Endothelial cell of umbilical vein (primary cell): Measurements from ENCODE around the gene CAPN1. TPM values are rescaled to one million over a fixed set of nuclear protein-coding genes. Genes with fewer than 3 reads are reported as not detected.

Experiments
- BruUV-seq: library from RNA; stranded (reverse); fragments of 400-500 nt; replicated peaks from 2 replicates; lab custom pipeline; 2021; lab: Mats Ljungman, UMichigan
- CTCF ChIA-PET: fragments of 300-600, 350-600 bp; sonication (Branson Sonifier 250); formaldehyde crosslinking; loops from one replicate; lab custom pipeline; 2021; ENCODE audit warnings: antibody characterized with exemption, inconsistent platforms; lab: Charles Lee
- POLR2A ChIA-PET: fragments of 300-600, 350-600 bp; sonication (Branson Sonifier 250); formaldehyde crosslinking; loops from one replicate; lab custom pipeline; 2021; ENCODE audit warnings: antibody characterized with exemption, inconsistent platforms; lab: Charles Lee
- DNase-seq: peaks from one replicate; pipeline ENCODE4 v3.0.0-alpha.2; 2011; ENCODE audit warnings: low read depth, low spot score
- FAIRE-seq: peaks from 2 replicates; lab custom pipeline; 2011; peaks lifted over from hg19 to GRCh38; lab: Jason Lieb, UNC
- H2AFZ ChIP-seq: 2 replicates; pipeline ENCODE4 v1.6.0; 2012; ENCODE audit warnings: low read depth, low read length, control low read depth, inconsistent platforms
- H3K27ac ChIP-seq: 2 replicates; pipeline ENCODE4 v1.5.1; 2011; ENCODE audit warnings: low read depth, mild to moderate bottlenecking, control low read depth, low read length, moderate library complexity; ENCODE audit not compliant: insufficient read depth
- H3K27me3 ChIP-seq, 2 experiments: 2 replicates each; pipeline versions ENCODE4 v1.6.0 to v1.6.1; 2011; ENCODE audit warnings: low read length in 2 of 2, mixed read lengths in 1 of 2; ENCODE audit not compliant: control insufficient read depth in 2 of 2, insufficient read depth in 2 of 2
- H3K36me3 ChIP-seq, 2 experiments: 2 replicates in 1 of 2; 3 replicates in 1 of 2; pipeline ENCODE4 v1.5.1; 2011; ENCODE audit warnings: low read length in 2 of 2, mild to moderate bottlenecking in 1 of 2, moderate library complexity in 1 of 2; ENCODE audit not compliant: control insufficient read depth in 2 of 2, insufficient read depth in 2 of 2; ENCODE audit errors: extremely low read depth in 1 of 2
- H3K4me1 ChIP-seq: 3 replicates; pipeline ENCODE4 v1.5.1; 2011; ENCODE audit warnings: mild to moderate bottlenecking, low read length; ENCODE audit not compliant: control insufficient read depth, insufficient read depth; ENCODE audit errors: extremely low read depth
- H3K4me2 ChIP-seq: 2 replicates; pipeline ENCODE4 v1.6.1; 2011; ENCODE audit warnings: low read length, control low read depth, mixed read lengths; ENCODE audit not compliant: insufficient read depth
- H3K4me3 ChIP-seq, 3 experiments: fragments of 200-600 bp in 1 of 3; sonication (generic), shearing (Covaris generic) in 1 of 3; replicated peaks in 1 of 3; 2 replicates each; pipeline ENCODE4 v1.5.1; 2011 to 2016; ENCODE audit warnings: control low read depth in 3 of 3, low read length in 3 of 3, mild to moderate bottlenecking in 2 of 3, inconsistent platforms in 1 of 3, low read depth in 1 of 3, moderate library complexity in 1 of 3; ENCODE audit not compliant: insufficient read depth in 1 of 3
- H3K79me2 ChIP-seq: 2 replicates; pipeline ENCODE4 v1.6.0; 2012; ENCODE audit warnings: low read length, inconsistent platforms; ENCODE audit not compliant: control insufficient read depth, insufficient read depth
- H3K9ac ChIP-seq: replicated peaks from 2 replicates; pipeline ENCODE3; 2011; ENCODE audit warnings: low read length, control low read depth; ENCODE audit not compliant: insufficient read depth; ENCODE audit errors: extremely low read depth
- H3K9me1 ChIP-seq: replicated peaks from 3 replicates; pipeline ENCODE4 v1.6.0; 2011; ENCODE audit warnings: mild to moderate bottlenecking, low read length; ENCODE audit not compliant: control insufficient read depth, insufficient read depth; ENCODE audit errors: extremely low read depth
- H3K9me3 ChIP-seq: replicated peaks from 2 replicates; pipeline ENCODE4 v1.5.1; 2012; ENCODE audit warnings: low read length, inconsistent platforms; ENCODE audit not compliant: control insufficient read depth, insufficient read depth
- H4K20me1 ChIP-seq: replicated peaks from 2 replicates; pipeline ENCODE3; 2011; ENCODE audit warnings: mild to moderate bottlenecking, low read length; ENCODE audit not compliant: control insufficient read depth, insufficient read depth; ENCODE audit errors: extremely low read depth
- EZH2 ChIP-seq: IDR thresholded peaks from 2 replicates; pipeline ENCODE4 v1.6.1; 2012; ENCODE audit warnings: borderline replicate concordance, low read depth, mild to moderate bottlenecking, moderate library complexity, low read length, inconsistent platforms; ENCODE audit not compliant: severe bottlenecking
- GATA2 ChIP-seq: IDR thresholded peaks from 2 replicates; pipeline ENCODE4 v1.7.0; 2011; ENCODE audit warnings: low read depth, mild to moderate bottlenecking, moderate library complexity, mixed read lengths, low read length; ENCODE audit not compliant: insufficient read length, insufficient read depth
- JUN ChIP-seq: IDR thresholded peaks from 2 replicates; pipeline ENCODE4 v1.6.1; 2011; ENCODE audit warnings: borderline replicate concordance, low read depth; ENCODE audit not compliant: insufficient read length, insufficient read depth
- MAX ChIP-seq: IDR thresholded peaks from 2 replicates; pipeline ENCODE4 v1.6.1; 2011; ENCODE audit not compliant: insufficient read depth, insufficient read length
- POLR2A ChIP-seq: IDR thresholded peaks from 2 replicates; pipeline ENCODE4 v1.6.1; 2012; ENCODE audit warnings: low read depth, mild to moderate bottlenecking, control low read depth, low read length
- dilution Hi-C: fragments of 300-500 bp; cut with MboI; formaldehyde crosslinking; loops from one replicate; pipeline ENCODE4 v1.15.0; 2019; ENCODE audit warnings: low sequenced_read_pairs; ENCODE audit not compliant: extremely low pct_ligation_motif_present
- intact Hi-C: fragments of 100-400 bp; cut with micrococcal nuclease; formaldehyde crosslinking; loops from one replicate; pipeline ENCODE4 v1.10.0; 2022
- polyA plus RNA-seq, 4 experiments: library from polyadenylated mRNA; depleted of rRNA in 3 of 4; stranded (reverse) in 3 of 4; unstranded in 1 of 4; fragments of >200 nt; gene quantifications; 2 replicates each; pipeline versions ENCODE4 v1.2.1 to v1.2.3, GENCODE V29; 2011 to 2012; ENCODE audit warnings: missing spikeins in 1 of 4
- total RNA-seq: library from RNA; stranded (reverse); gene quantifications from 2 replicates; pipeline ENCODE4 v1.2.3, GENCODE V29; 2021

CAPN1 gene
- total and polyA plus RNA-seq, 2 donors (not counting 3 experiments of a cell fraction or from before 2014, with no cell fraction given): 217 to 218 TPM

- peaks cover 0 to 3% of the 10 kb centered on the region in 2 experiments for H3K27me3 ChIP-seq
- intact Hi-C loops: loop anchor here (1.0 kb wide), 3 partner anchors 13 to 46 kb away; partner anchors contain the start of genes CAPN1, FAU and MRPL49
- H3K4me2 ChIP-seq: peak overlapping the region; percentile 62
- peak overlapping the region; percentile 89 for H3K27ac ChIP-seq
- TSS peak; percentile 67 for BruUV-seq
- peak; percentile 98 for FAIRE-seq
- H2AFZ ChIP-seq: peak overlapping the region; percentile 80
- peak; percentile 87 for TF ChIP-seq POLR2A
- TF ChIP-seq GATA2: no peak
- no peak for TF ChIP-seq EZH2
- no peak for TF ChIP-seq JUN
- TF ChIP-seq MAX: no peak
- peak overlapping the region; percentile 51 to 62 (median 52) for H3K4me3 ChIP-seq
- H4K20me1 ChIP-seq: no peaks in the 10 kb centered on the region
- peak; percentile 97 for DNase-seq
- ChIA-PET CTCF (interaction anchor here (0.9 to 4.0 kb wide), 12 partner anchors 10 to 180 kb away, joined by 3 to 27 read pairs (median 4); partner anchors contain the start of genes CAPN1, FAU, MRPL49 and TM7SF2), POLR2A (interaction anchor here (0.8 to 1.4 kb wide), 4 partner anchors 9 to 47 kb away, joined by 3 to 7 read pairs (median 4); partner anchors contain the start of genes CAPN1, FAU, MRPL49 and ZNHIT2)
- dilution Hi-C loops: no loop called here
- peak overlapping the region; percentile 92 for H3K9ac ChIP-seq
- H3K79me2 ChIP-seq: peaks cover 14% of the 10 kb centered on the region
- H3K36me3 ChIP-seq: peaks cover 0 to 20% of the 10 kb centered on the region in 2 experiments
- no peaks in the 10 kb centered on the region for H3K9me1 ChIP-seq
- peaks cover 12% of the 10 kb centered on the region for H3K4me1 ChIP-seq
- H3K9me3 ChIP-seq: no peaks in the 10 kb centered on the region
Observed at GRCh38 chr11:65134952-65135632, 46.6 kb upstream of the CAPN1 start.
